ENCODE results near the gene PCDHGA1. TPM values are rescaled to one million over a fixed set of nuclear protein-coding genes. Genes with fewer than 3 reads are reported as not detected.
A peak's percentile ranks its signal among the peaks of the same experiment; 100 is the strongest.

PCDHGA1 gene
- polyA plus RNA-seq, 1 donor (not counting 4 experiments of a cell fraction or from before 2014, with no cell fraction given), result 0.09 TPM

DNA sequence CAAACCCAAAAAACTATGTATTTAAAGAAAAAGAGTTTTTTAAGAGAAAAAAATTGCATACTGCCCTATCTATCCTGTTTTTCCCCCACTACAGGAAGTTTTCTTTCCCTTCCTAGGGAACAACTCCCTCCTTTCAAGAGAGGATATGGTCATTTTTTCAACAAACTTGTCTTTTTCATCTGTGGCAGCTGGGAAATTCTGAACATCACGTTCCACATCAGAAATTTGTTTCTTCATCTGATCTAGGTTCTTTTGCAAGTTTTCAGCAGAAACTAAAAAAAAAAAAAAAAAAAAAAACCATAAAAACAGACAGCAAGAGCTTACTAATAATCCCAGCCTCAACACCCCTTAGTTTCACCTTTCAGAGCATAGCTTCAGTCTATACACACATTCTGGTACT, 197.1 kb downstream of the PCDHGA1 start:
- Histone ChIP-seq H3K36me3 (ENCODE audit: control insufficient read depth in 2 of 2, extremely low read depth in 1 of 2, insufficient read depth in 2 of 2, low read length in 2 of 2) (peaks cover 19 to 55% of the 10 kb centered on the region in 2 experiments), H3K4me3 (ENCODE audit: control insufficient read depth in 2 of 3, extremely low read depth in 1 of 3, insufficient read depth in 2 of 3, low read depth in 1 of 3, low read length in 3 of 3) (no peak overlapping the region), H3K27me3 (ENCODE audit: control insufficient read depth, extremely low read depth, insufficient read depth, low read length) (no peaks in the 10 kb centered on the region), H3K4me1 (ENCODE audit: control insufficient read depth, extremely low read depth, insufficient read depth, low read length) (peaks cover 26% of the 10 kb centered on the region), H2AFZ (ENCODE audit: control insufficient read depth, low read length) (no peak overlapping the region), H3K9me3 (ENCODE audit: control insufficient read depth, low read depth, low read length) (no peaks in the 10 kb centered on the region), H3K9ac (ENCODE audit: control insufficient read depth, extremely low read depth, insufficient read depth, low read length) (no peak overlapping the region), H3K4me2 (ENCODE audit: control insufficient read depth, extremely low read depth, insufficient read depth, low read depth, low read length) (no peak overlapping the region), H4K20me1 (ENCODE audit: control insufficient read depth, extremely low read depth, insufficient read depth, low read length) (no peaks in the 10 kb centered on the region), H3K27ac (ENCODE audit: control insufficient read depth, insufficient read depth, low read length) (no peak overlapping the region), H3K9me1 (ENCODE audit: control insufficient read depth, extremely low read depth, insufficient read depth, low read length) (no peaks in the 10 kb centered on the region), H3K79me2 (ENCODE audit: control insufficient read depth, insufficient read depth, low read length) (no peaks in the 10 kb centered on the region)
- dilution Hi-C loops (cut with MboI; ENCODE audit: extremely low pct_ligation_motif_present, low sequenced_read_pairs), result no loop called here
- DNase-seq (ENCODE audit: low read depth, low spot score) (no peak), FAIRE-seq (no peak)
- TF ChIP-seq, protein P1, sequence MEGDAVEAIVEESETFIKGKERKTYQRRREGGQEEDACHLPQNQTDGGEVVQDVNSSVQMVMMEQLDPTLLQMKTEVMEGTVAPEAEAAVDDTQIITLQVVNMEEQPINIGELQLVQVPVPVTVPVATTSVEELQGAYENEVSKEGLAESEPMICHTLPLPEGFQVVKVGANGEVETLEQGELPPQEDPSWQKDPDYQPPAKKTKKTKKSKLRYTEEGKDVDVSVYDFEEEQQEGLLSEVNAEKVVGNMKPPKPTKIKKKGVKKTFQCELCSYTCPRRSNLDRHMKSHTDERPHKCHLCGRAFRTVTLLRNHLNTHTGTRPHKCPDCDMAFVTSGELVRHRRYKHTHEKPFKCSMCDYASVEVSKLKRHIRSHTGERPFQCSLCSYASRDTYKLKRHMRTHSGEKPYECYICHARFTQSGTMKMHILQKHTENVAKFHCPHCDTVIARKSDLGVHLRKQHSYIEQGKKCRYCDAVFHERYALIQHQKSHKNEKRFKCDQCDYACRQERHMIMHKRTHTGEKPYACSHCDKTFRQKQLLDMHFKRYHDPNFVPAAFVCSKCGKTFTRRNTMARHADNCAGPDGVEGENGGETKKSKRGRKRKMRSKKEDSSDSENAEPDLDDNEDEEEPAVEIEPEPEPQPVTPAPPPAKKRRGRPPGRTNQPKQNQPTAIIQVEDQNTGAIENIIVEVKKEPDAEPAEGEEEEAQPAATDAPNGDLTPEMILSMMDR (optimal IDR thresholded peaks at IDR 0.05 in 1 of 3, IDR thresholded peaks at IDR 0.05 in 1 of 3, conservative IDR thresholded peaks at IDR 0.05 in 1 of 3; ENCODE audit: extremely low read depth in 1 of 3, insufficient read depth in 2 of 3, low read length in 3 of 3), result no peak
- no peak for TF ChIP-seq EZH2 (IDR thresholded peaks at IDR 0.05; ENCODE audit: low read length)

DNA sequence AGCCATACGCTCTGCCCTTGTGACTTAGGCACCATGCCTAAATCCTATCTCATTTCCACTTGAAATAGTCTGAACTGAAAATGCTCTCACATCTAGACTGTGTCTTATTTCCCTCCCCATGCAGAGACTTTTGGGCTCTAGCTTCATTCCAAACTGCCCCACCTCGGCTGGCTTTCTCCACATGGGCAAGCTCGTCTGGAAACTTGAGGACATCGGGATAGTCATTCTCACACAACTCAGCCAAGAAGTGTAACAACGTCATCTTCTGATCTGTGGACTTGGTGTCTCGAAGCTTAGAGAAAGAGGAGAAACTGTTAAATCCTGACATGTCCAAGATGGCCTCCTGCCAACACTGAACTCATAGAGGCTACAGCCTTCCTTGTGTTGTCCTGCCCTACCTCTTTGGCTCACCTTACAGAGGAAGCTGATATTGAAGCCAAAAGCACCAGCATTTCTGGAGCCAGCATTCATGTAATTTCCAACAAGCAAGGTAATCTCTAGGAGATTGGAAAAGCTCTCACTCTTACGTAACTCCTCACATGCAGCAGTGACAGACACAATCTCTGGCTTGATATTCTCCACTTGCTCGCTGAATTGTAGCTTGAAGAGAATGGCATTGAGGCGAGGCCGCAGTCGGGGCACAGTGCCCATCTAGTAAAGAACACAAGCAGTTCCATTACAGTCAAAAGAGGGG, 198.1 kb downstream of the PCDHGA1 start:
- TF ChIP-seq EZH2 (IDR thresholded peaks at IDR 0.05; ENCODE audit: low read length), result no peak
- TF ChIP-seq, protein P1 (optimal IDR thresholded peaks at IDR 0.05 in 1 of 3, IDR thresholded peaks at IDR 0.05 in 1 of 3, conservative IDR thresholded peaks at IDR 0.05 in 1 of 3; ENCODE audit: extremely low read depth in 1 of 3, insufficient read depth in 2 of 3, low read length in 3 of 3), result no peak
- H2AFZ ChIP-seq (ENCODE audit: control insufficient read depth, low read length), result no peak overlapping the region
- H3K4me2 ChIP-seq (ENCODE audit: control insufficient read depth, extremely low read depth, insufficient read depth, low read depth, low read length), result no peak overlapping the region
- DNase-seq (ENCODE audit: low read depth, low spot score), result no peak
- no peak overlapping the region for H3K9ac ChIP-seq (ENCODE audit: control insufficient read depth, extremely low read depth, insufficient read depth, low read length)
- no peaks in the 10 kb centered on the region for H3K9me1 ChIP-seq (ENCODE audit: control insufficient read depth, extremely low read depth, insufficient read depth, low read length)
- FAIRE-seq, result peak; percentile 32
- H3K4me1 ChIP-seq (ENCODE audit: control insufficient read depth, extremely low read depth, insufficient read depth, low read length), result peaks cover 19% of the 10 kb centered on the region
- no peaks in the 10 kb centered on the region for H4K20me1 ChIP-seq (ENCODE audit: control insufficient read depth, extremely low read depth, insufficient read depth, low read length)
- peaks cover 16 to 48% of the 10 kb centered on the region in 2 experiments for H3K36me3 ChIP-seq (ENCODE audit: control insufficient read depth in 2 of 2, extremely low read depth in 1 of 2, insufficient read depth in 2 of 2, low read length in 2 of 2)
- no peaks in the 10 kb centered on the region for H3K79me2 ChIP-seq (ENCODE audit: control insufficient read depth, insufficient read depth, low read length)
- H3K27ac ChIP-seq (ENCODE audit: control insufficient read depth, insufficient read depth, low read length), result peak overlapping the region; percentile 37
- dilution Hi-C loops (cut with MboI; ENCODE audit: extremely low pct_ligation_motif_present, low sequenced_read_pairs), result no loop called here
- H3K9me3 ChIP-seq (ENCODE audit: control insufficient read depth, low read depth, low read length), result no peaks in the 10 kb centered on the region
- H3K4me3 ChIP-seq (ENCODE audit: control insufficient read depth in 2 of 3, extremely low read depth in 1 of 3, insufficient read depth in 2 of 3, low read depth in 1 of 3, low read length in 3 of 3), result no peak overlapping the region
- H3K27me3 ChIP-seq (ENCODE audit: control insufficient read depth, extremely low read depth, insufficient read depth, low read length), result no peaks in the 10 kb centered on the region

Measured in keratinocyte (primary cell).